OCI-LY7 (cell line): ENCODE measurements around the gene VAT1L. TPM values are rescaled to one million over a fixed set of nuclear protein-coding genes. Genes with fewer than 3 reads are reported as not detected.

Experiments used
- BruUV-seq: library from RNA; stranded (reverse); fragments of 400-500 nt; replicated peaks from 2 replicates; lab custom pipeline; 2021; lab: Mats Ljungman, UMichigan
- CTCF ChIA-PET: fragments of 300-600 bp; sonication (Branson Sonifier 250); formaldehyde crosslinking; loops from one replicate; lab custom pipeline; 2022; ENCODE audit warnings: antibody characterized with exemption; ENCODE audit not compliant: unreplicated experiment; lab: Charles Lee
- POLR2A ChIA-PET: fragments of 300-600 bp; sonication (Branson Sonifier 250); formaldehyde crosslinking; loops from one replicate; lab custom pipeline; 2022; ENCODE audit warnings: antibody characterized with exemption; lab: Charles Lee
- DNase-seq: peaks from one replicate; pipeline ENCODE4 v3.0.0-alpha.2; 2015; ENCODE audit warnings: low spot score
- H2AFZ ChIP-seq: fragments of 200-600 bp; sonication (generic), shearing (Covaris generic); 2 replicates; pipeline ENCODE4 v1.6.1; 2014; ENCODE audit warnings: mild to moderate bottlenecking, antibody characterized with exemption, low read length, moderate library complexity
- H3K27ac ChIP-seq: fragments of 200-600 bp; sonication (generic); 2 replicates; pipeline ENCODE4 v1.5.1; 2014; ENCODE audit warnings: mixed run types, low read depth, mild to moderate bottlenecking, moderate library complexity, low read length, inconsistent platforms; ENCODE audit not compliant: poor library complexity, severe bottlenecking
- H3K36me3 ChIP-seq: fragments of 200-600 bp; sonication (generic); 2 replicates; pipeline ENCODE4 v1.6.1; 2014; ENCODE audit warnings: mild to moderate bottlenecking, antibody characterized with exemption, low read length, moderate library complexity, mixed read lengths; ENCODE audit not compliant: insufficient read depth
- H3K4me1 ChIP-seq: fragments of 200-600 bp; sonication (generic); 2 replicates; pipeline ENCODE4 v1.5.1; 2014; ENCODE audit warnings: mild to moderate bottlenecking, low read length; ENCODE audit not compliant: insufficient read depth, poor library complexity, severe bottlenecking
- H3K4me2 ChIP-seq: fragments of 200-600 bp; sonication (generic); 2 replicates; pipeline ENCODE4 v1.6.1; 2014; ENCODE audit warnings: mild to moderate bottlenecking, low read length
- H3K4me3 ChIP-seq: fragments of 200-600 bp; sonication (generic); 2 replicates; pipeline ENCODE4 v1.5.1; 2014; ENCODE audit warnings: mild to moderate bottlenecking, low read depth, low read length; ENCODE audit not compliant: poor library complexity, severe bottlenecking
- H3K79me2 ChIP-seq: fragments of 200-600 bp; sonication (generic); 2 replicates; pipeline ENCODE4 v1.6.1; 2016; ENCODE audit warnings: low read depth, mild to moderate bottlenecking, low read length, moderate library complexity, mixed read lengths; ENCODE audit not compliant: insufficient read depth
- H3K9me2 ChIP-seq: fragments of 200-600 bp; sonication (generic); 2 replicates; pipeline ENCODE4 v1.6.1; 2016; ENCODE audit warnings: mild to moderate bottlenecking, low read length, mixed read lengths; ENCODE audit not compliant: insufficient read depth
- H3K9me3 ChIP-seq: fragments of 200-600 bp; sonication (generic); 2 replicates; pipeline ENCODE4 v1.6.1; 2014; ENCODE audit warnings: mild to moderate bottlenecking, mixed run types, low read length, mixed read lengths
- H4K20me1 ChIP-seq: fragments of 200-600 bp; sonication (generic); 2 replicates; pipeline ENCODE4 v1.6.1; 2014; ENCODE audit warnings: mild to moderate bottlenecking, antibody characterized with exemption, low read length, moderate library complexity, mixed read lengths; ENCODE audit not compliant: insufficient read depth
- CTCF ChIP-seq: fragments of 200-600 bp; sonication (generic); conservative IDR thresholded peaks from 2 replicates; pipeline ENCODE4 v1.5.1; 2014; ENCODE audit warnings: mild to moderate bottlenecking, antibody characterized with exemption, low read length, moderate library complexity, mixed read lengths
- EZH2phosphoT487 ChIP-seq: fragments of 200-600 bp; sonication (generic); IDR thresholded peaks from 2 replicates; pipeline ENCODE4 v1.6.1; 2018; ENCODE audit warnings: low read depth, borderline replicate concordance, mild to moderate bottlenecking, mixed run types, antibody characterized with exemption, low read length, moderate library complexity, mixed read lengths
- intact Hi-C: fragments of 100-400 bp; cut with micrococcal nuclease; formaldehyde crosslinking; loops from one replicate; pipeline ENCODE4 v1.10.0; 2022; ENCODE audit not compliant: unreplicated experiment
- total RNA-seq, 2 experiments: library from RNA; depleted of rRNA in 1 of 2; stranded (reverse); fragments of >200 nt in 1 of 2; shearing (Covaris generic) in 1 of 2; gene quantifications; 2 replicates each; pipeline ENCODE4 v1.2.3, GENCODE V29; 2014 to 2022

The VAT1L gene
- total RNA-seq, 2 experiments from 2014 or later: not detected

GRCh38 chr16:77885571-77886295 is 97.4 kb downstream of the VAT1L start:
- no peak for DNase-seq
- H4K20me1 ChIP-seq: no peaks in the 10 kb centered on the region
- ChIA-PET CTCF (no interaction called here), POLR2A (interaction anchor here (0.5 kb wide), 1 partner anchor 66 kb away, joined by 4 read pairs; no protein-coding TSS in a partner anchor)
- H3K27ac ChIP-seq: no peak overlapping the region
- H3K4me3 ChIP-seq: no peak overlapping the region
- TF ChIP-seq CTCF (no peak), EZH2phosphoT487 (no peak)
- intact Hi-C loops: no loop called here
- H3K4me2 ChIP-seq: no peak overlapping the region
- no peaks in the 10 kb centered on the region for H3K9me2 ChIP-seq
- no peaks in the 10 kb centered on the region for H3K79me2 ChIP-seq
- no TSS peak for BruUV-seq
- H3K4me1 ChIP-seq: no peaks in the 10 kb centered on the region
- H2AFZ ChIP-seq: no peak overlapping the region
- H3K9me3 ChIP-seq: no peaks in the 10 kb centered on the region
- H3K36me3 ChIP-seq: no peaks in the 10 kb centered on the region

- Histone ChIP-seq H3K4me1 (no peaks in the 10 kb centered on the region), H3K4me3 (no peak overlapping the region), H3K9me3 (no peaks in the 10 kb centered on the region), H2AFZ (no peak overlapping the region), H3K9me2 (no peaks in the 10 kb centered on the region), H4K20me1 (no peaks in the 10 kb centered on the region), H3K79me2 (no peaks in the 10 kb centered on the region), H3K36me3 (no peaks in the 10 kb centered on the region), H3K4me2 (no peak overlapping the region), H3K27ac (no peak overlapping the region)
- no TSS peak for BruUV-seq
- no peak for DNase-seq
- TF ChIP-seq CTCF: no peak
- no peak for TF ChIP-seq EZH2phosphoT487
- POLR2A ChIA-PET: no interaction called here
- CTCF ChIA-PET: no interaction called here
- intact Hi-C loops: no loop called here
Observed at GRCh38 chr16:77888871-77889270, 100.5 kb downstream of the VAT1L start.

GRCh38 chr16:77890075-77890474 is 101.7 kb downstream of the VAT1L start:
- Histone ChIP-seq H3K4me1 (no peaks in the 10 kb centered on the region), H3K4me3 (no peak overlapping the region), H2AFZ (no peak overlapping the region), H3K4me2 (no peak overlapping the region), H3K36me3 (no peaks in the 10 kb centered on the region), H3K27ac (no peak overlapping the region), H3K9me2 (no peaks in the 10 kb centered on the region), H3K79me2 (no peaks in the 10 kb centered on the region), H3K9me3 (no peaks in the 10 kb centered on the region), H4K20me1 (no peaks in the 10 kb centered on the region)
- BruUV-seq: no TSS peak
- no peak for DNase-seq
- ChIA-PET CTCF (no interaction called here), POLR2A (no interaction called here)
- intact Hi-C loops: no loop called here
- TF ChIP-seq EZH2phosphoT487 (no peak), CTCF (no peak)
